ENCODE data around the gene OCA2.

The OCA2 gene

DNA sequence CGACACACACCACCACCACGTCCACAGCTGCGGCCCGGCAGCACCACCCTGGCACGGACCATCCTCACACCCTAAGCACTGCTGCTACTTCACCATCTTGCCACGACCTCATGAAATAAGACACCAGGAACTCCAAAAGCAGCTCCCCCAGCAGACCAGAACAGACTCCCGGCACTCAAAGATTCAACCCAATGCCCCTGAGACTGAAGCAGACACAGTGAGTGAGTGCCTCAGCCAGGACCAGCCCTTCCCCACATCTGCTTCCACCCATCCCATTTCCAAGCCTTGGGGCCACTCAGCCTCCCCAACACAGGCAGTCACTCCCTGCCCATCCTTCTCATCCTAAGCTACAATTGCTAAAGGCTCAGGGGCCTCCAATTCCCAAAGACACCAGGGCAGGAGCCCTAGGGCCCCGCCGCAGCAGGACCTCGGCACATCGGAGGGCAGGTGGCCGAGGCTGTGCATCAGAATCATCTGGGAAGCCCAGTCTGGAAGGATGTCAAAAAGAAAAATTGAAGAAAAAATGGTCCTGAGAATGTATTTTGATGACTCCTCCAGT lies 18.4 kb upstream of the OCA2 start:
- Histone ChIP-seq H3K9me3 (replicated peaks; ENCODE audit: low read length) (no peaks in the 10 kb centered on the region), H3K4me3 (ENCODE audit: low read length) (no peak overlapping the region), H3K36me3 (ENCODE audit: insufficient read depth, low read length) (peaks cover 75% of the 10 kb centered on the region), H3K4me1 (ENCODE audit: control insufficient read depth, insufficient read depth, low read length) (peaks cover 8% of the 10 kb centered on the region), H3K9ac (ENCODE audit: low read depth, low read length) (no peak overlapping the region), H3K27me3 (ENCODE audit: control insufficient read depth, insufficient read depth, low read length) (no peaks in the 10 kb centered on the region), H3K4me2 (ENCODE audit: low read length) (no peak overlapping the region)

DNA sequence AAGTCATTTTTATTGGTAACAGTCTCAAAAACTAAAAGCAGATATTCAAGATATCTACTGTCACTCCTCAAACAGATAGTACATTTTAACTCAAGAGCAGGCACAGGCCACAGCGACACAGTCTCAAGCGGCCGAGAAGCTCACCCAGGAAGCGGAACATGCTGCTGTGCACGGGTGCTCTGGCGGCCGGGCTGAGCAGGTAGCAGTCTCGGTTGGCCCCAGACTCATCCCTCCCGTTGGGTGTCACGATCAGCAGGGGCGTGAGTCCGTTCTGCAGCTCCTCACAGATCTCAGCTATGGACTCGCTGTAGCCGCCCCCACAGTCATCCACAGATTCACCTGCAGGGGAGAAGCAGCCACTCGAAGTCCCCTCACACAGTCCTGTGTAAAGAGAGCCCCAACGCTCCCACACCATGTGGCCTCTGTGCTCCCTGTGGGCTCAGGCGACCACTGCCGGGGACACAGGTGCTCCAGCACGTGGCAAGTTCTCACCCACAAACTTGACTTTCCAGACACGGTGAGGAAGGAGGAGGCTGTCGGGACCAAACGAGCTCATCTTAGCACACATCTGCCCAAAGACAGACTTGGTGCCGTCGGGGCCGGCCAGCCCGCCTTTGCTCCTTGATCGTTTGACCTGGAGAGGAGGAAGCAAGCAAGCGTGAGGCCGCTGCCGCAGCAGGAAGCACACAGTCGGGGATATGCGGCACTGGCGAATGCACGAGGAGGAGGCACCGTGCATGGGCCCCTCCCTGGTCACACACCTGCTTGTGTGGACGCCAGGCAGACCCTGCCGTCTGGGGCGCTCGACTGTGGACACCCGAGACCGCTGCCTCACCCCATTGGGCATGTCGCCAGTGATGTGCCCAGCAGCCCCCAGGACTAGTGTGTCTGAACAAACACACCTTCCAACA lies 17.7 kb upstream of the OCA2 start:
- Histone ChIP-seq H3K4me3 (ENCODE audit: low read length) (no peak overlapping the region), H3K4me1 (ENCODE audit: control insufficient read depth, insufficient read depth, low read length) (peaks cover 8% of the 10 kb centered on the region), H3K27me3 (ENCODE audit: control insufficient read depth, insufficient read depth, low read length) (no peaks in the 10 kb centered on the region), H3K9me3 (replicated peaks; ENCODE audit: low read length) (no peaks in the 10 kb centered on the region), H3K4me2 (ENCODE audit: low read length) (no peak overlapping the region), H3K9ac (ENCODE audit: low read depth, low read length) (no peak overlapping the region), H3K36me3 (ENCODE audit: insufficient read depth, low read length) (peaks cover 77% of the 10 kb centered on the region)

DNA sequence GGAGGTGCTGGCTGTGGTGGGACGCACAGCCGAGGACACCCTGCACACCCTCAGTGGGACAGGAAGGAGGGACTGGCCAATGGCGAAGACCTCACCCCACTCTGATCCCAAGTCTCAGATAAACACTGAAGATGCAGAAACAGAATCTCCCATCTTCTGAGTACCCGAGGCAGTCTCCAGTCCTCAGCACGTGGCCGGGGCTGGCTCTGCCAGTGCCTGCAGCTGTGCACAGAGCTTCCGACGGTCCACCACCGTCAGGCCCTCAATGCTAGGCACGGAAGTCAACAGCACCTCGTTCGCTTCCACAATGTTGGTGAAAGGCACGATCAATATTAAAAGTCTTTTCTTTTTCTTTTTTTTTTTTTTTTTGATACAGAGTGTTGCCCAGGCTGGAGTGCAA lies 16.8 kb upstream of the OCA2 start:
- Histone ChIP-seq H3K4me3 (ENCODE audit: low read length) (no peak overlapping the region), H3K27me3 (ENCODE audit: control insufficient read depth, insufficient read depth, low read length) (no peaks in the 10 kb centered on the region), H3K4me2 (ENCODE audit: low read length) (no peak overlapping the region), H3K36me3 (ENCODE audit: insufficient read depth, low read length) (peaks cover 79% of the 10 kb centered on the region), H3K4me1 (ENCODE audit: control insufficient read depth, insufficient read depth, low read length) (peaks cover 8% of the 10 kb centered on the region), H3K9me3 (replicated peaks; ENCODE audit: low read length) (no peaks in the 10 kb centered on the region), H3K9ac (ENCODE audit: low read depth, low read length) (no peak overlapping the region)

DNA sequence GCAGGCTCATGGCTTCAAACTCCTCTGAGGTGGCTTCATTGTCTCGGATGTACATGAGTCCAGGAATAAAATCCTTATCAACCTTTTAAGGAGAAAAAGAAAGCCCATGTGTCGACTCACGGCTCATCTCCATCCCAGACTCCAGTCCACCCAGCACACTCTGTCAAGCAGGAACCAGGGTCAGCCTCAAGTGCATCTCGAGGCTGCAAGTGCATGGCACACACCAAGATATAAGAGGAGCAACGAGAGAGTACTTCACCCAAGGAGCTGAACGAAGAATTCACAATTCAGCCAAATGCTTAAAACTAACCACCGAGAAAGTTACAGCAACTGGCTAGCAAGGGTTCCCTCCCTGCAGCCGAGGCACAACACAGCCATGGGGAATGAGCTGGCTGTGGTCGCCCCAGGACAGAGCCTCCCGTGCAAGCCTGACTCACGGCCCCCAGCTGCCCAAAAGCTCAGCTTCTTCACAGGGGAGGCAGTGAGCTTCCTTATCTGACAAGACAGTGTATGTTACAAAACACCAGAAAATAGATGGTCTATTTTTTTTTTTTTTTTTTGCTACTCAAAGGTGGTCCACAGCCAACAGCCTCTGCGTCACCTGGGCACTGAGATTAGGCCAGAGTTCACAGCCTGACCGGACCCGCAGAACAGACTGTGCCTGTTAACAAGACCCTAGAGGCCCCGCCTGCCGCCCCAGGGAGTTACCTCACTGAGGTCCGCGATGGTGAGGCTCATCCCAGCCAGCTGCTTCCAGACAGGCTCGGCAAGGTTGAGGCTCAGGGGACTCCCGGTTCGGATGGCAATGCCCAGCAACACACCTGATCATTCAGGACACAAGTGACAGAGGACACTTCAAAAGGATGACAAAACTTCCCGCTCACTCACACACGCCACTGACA lies 15.9 kb upstream of the OCA2 start:
- H3K36me3 ChIP-seq (ENCODE audit: insufficient read depth, low read length): peaks cover 71% of the 10 kb centered on the region
- no peak overlapping the region for H3K9ac ChIP-seq (ENCODE audit: low read depth, low read length)
- H3K4me3 ChIP-seq (ENCODE audit: low read length): no peak overlapping the region
- H3K4me2 ChIP-seq (ENCODE audit: low read length): no peak overlapping the region
- no peaks in the 10 kb centered on the region for H3K27me3 ChIP-seq (ENCODE audit: control insufficient read depth, insufficient read depth, low read length)
- no peaks in the 10 kb centered on the region for H3K9me3 ChIP-seq (replicated peaks; ENCODE audit: low read length)
- peaks cover 6% of the 10 kb centered on the region for H3K4me1 ChIP-seq (ENCODE audit: control insufficient read depth, insufficient read depth, low read length)

DNA sequence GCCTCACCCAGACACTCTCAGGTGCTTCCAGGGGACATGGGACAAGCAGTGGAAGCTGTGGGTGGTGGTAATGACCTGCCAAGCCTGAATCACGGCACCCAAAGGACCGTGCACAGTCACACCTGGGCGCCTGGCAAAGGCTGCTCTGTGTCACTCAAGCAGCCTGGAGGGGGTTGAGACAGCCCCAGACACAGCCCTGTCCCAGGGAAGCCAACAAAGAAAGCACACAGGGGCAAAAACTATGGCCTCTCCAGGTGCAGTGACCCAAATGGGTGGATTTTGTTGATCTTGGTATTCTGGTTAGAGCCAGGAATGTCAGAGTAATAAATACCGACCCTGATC lies 15.0 kb upstream of the OCA2 start:
- Histone ChIP-seq H3K36me3 (ENCODE audit: insufficient read depth, low read length) (peaks cover 69% of the 10 kb centered on the region), H3K27me3 (ENCODE audit: control insufficient read depth, insufficient read depth, low read length) (no peaks in the 10 kb centered on the region), H3K4me1 (ENCODE audit: control insufficient read depth, insufficient read depth, low read length) (no peaks in the 10 kb centered on the region), H3K9me3 (replicated peaks; ENCODE audit: low read length) (no peaks in the 10 kb centered on the region), H3K9ac (ENCODE audit: low read depth, low read length) (no peak overlapping the region), H3K4me3 (ENCODE audit: low read length) (no peak overlapping the region), H3K4me2 (ENCODE audit: low read length) (no peak overlapping the region)

DNA sequence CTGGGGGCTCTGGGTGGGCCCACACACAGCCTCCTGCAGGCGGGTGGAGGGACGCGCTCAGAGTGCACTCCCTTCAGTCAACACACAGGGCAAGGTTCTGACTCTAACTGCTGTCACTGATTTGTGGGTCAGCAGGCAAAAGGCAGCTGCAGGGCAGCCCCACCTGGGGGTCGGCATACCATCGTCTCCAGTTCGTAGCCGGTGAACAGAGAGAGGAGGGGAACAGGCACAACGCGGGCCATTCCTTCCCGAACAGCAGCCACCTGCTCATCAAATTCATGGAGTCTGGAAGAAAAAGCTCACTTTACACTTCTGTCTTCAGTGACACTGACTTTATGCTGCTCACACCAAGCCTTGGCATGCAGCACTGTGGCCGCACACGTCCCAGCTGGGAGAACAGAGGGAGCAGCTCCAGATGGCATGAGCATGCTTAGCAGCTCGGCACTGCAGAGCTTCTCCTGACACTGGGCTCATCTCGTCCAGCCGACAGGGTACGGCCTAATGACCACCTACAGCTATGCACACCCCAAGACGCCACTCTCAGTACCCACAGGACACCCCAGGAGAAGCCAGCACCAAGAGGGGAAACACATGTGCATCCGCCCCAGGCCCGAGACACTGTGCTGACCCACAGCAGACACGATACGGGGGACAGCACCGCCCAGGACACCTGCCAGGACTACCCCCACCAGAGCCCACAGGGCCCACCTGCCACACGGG lies 14.4 kb upstream of the OCA2 start:
- no peaks in the 10 kb centered on the region for H3K9me3 ChIP-seq (replicated peaks; ENCODE audit: low read length)
- no peak overlapping the region for H3K4me3 ChIP-seq (ENCODE audit: low read length)
- H3K4me1 ChIP-seq (ENCODE audit: control insufficient read depth, insufficient read depth, low read length): no peaks in the 10 kb centered on the region
- no peak overlapping the region for H3K9ac ChIP-seq (ENCODE audit: low read depth, low read length)
- H3K27me3 ChIP-seq (ENCODE audit: control insufficient read depth, insufficient read depth, low read length): no peaks in the 10 kb centered on the region
- H3K4me2 ChIP-seq (ENCODE audit: low read length): no peak overlapping the region
- peaks cover 65% of the 10 kb centered on the region for H3K36me3 ChIP-seq (ENCODE audit: insufficient read depth, low read length)

DNA sequence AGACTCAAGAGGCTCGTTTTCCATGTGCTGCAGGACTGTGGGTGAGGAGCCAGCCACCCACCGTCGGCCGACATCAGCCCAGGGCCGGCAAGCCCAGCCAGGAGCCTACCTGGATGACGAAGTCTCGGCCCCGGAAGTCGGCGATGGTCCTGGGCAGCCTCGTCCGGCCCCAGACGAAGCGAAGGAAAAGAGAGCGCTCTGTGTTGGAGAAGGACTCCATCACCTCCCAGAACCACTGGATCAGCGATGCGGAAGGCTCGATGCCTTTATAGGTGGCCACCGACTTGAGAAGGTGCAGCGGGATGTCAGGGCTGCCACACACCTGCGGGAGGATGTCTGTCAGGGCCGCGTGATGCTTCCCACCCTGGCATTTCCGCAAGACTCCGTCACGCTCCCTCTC lies 13.8 kb upstream of the OCA2 start:
- Histone ChIP-seq H3K9ac (ENCODE audit: low read depth, low read length) (no peak overlapping the region), H3K27me3 (ENCODE audit: control insufficient read depth, insufficient read depth, low read length) (no peaks in the 10 kb centered on the region), H3K4me1 (ENCODE audit: control insufficient read depth, insufficient read depth, low read length) (no peaks in the 10 kb centered on the region), H3K9me3 (replicated peaks; ENCODE audit: low read length) (no peaks in the 10 kb centered on the region), H3K4me2 (ENCODE audit: low read length) (no peak overlapping the region), H3K4me3 (ENCODE audit: low read length) (no peak overlapping the region), H3K36me3 (ENCODE audit: insufficient read depth, low read length) (peaks cover 59% of the 10 kb centered on the region)

DNA sequence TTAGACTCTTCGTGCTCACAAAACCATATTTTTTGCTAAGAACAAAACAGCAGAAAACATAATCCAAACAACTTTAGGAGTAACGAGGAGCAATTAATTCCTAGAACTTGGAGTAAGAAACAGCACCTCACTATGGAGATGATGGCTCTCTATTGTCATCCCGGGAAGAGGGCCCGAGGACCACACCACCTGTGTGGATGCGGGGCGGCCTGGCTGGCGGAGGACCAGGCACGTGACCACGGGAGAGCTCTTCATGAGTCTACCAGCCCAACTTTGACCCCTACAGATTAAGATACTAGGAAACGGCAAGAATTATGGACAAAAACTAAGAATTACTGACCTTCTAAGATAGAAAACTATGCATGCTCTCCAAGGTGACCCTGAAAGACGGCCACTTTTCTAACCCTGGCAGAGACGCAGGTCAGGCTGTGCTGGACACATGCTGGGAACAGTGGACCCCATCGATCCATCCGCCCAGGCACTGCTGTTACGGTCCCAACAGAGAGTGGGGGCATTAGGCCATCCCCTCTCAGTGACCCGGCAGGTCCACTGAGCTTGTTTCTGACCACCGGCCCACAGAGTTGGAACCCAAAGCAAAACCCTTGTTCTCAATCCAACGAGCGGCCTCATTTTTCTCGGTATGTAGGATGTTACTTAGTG lies 13.1 kb upstream of the OCA2 start:
- Histone ChIP-seq H3K27me3 (ENCODE audit: control insufficient read depth, insufficient read depth, low read length) (no peaks in the 10 kb centered on the region), H3K9ac (ENCODE audit: low read depth, low read length) (no peak overlapping the region), H3K4me1 (ENCODE audit: control insufficient read depth, insufficient read depth, low read length) (peaks cover 2% of the 10 kb centered on the region), H3K9me3 (replicated peaks; ENCODE audit: low read length) (no peaks in the 10 kb centered on the region), H3K4me3 (ENCODE audit: low read length) (no peak overlapping the region), H3K4me2 (ENCODE audit: low read length) (no peak overlapping the region), H3K36me3 (ENCODE audit: insufficient read depth, low read length) (peaks cover 52% of the 10 kb centered on the region)

DNA sequence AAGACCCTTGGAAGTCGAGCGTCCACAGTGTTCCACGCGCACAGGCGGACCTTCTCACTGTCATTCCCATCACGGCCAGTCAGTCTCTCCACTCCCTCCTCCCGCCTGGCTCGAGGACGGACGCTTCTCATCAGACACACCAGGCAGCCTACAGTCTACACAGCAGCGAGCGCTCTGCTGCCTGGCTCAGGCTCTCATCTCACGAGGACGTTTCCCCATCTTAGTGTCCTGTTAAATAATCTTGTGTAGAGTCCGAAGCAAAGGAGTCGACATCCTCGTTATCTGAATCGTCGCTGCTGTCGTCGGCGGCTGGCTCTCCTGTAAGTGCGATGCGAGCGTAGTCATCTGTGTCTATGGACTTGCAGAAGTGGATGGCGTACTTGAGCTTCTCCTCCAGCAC lies 12.4 kb upstream of the OCA2 start:
- H3K4me2 ChIP-seq (ENCODE audit: low read length): no peak overlapping the region
- no peak overlapping the region for H3K4me3 ChIP-seq (ENCODE audit: low read length)
- H3K9me3 ChIP-seq (replicated peaks; ENCODE audit: low read length): no peaks in the 10 kb centered on the region
- H3K9ac ChIP-seq (ENCODE audit: low read depth, low read length): no peak overlapping the region
- H3K4me1 ChIP-seq (ENCODE audit: control insufficient read depth, insufficient read depth, low read length): peaks cover 9% of the 10 kb centered on the region
- H3K36me3 ChIP-seq (ENCODE audit: insufficient read depth, low read length): peaks cover 46% of the 10 kb centered on the region
- no peaks in the 10 kb centered on the region for H3K27me3 ChIP-seq (ENCODE audit: control insufficient read depth, insufficient read depth, low read length)

DNA sequence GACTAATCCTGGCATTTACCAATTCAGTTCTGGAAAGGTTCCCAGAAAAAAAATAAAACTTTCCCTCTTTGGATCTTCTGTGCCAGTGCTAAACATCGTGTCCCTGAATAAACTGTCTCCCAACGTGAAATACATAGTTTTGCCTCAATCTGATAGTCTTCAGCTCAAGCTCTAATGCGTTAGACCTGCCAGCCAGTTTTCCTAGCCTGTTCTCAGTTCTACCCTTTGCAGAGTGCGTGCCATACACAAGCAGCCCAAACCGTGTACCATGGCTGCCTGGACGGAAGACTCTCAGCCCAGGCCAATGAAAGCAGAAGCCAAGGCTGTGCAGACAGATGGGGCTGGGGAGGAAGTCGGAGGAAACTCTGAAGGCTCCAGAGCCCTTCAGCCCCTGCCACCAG lies 11.4 kb upstream of the OCA2 start:
- Histone ChIP-seq H3K4me2 (ENCODE audit: low read length) (no peak overlapping the region), H3K9me3 (replicated peaks; ENCODE audit: low read length) (no peaks in the 10 kb centered on the region), H3K9ac (ENCODE audit: low read depth, low read length) (no peak overlapping the region), H3K4me3 (ENCODE audit: low read length) (no peak overlapping the region), H3K27me3 (ENCODE audit: control insufficient read depth, insufficient read depth, low read length) (peaks cover 3% of the 10 kb centered on the region), H3K4me1 (ENCODE audit: control insufficient read depth, insufficient read depth, low read length) (peaks cover 14% of the 10 kb centered on the region), H3K36me3 (ENCODE audit: insufficient read depth, low read length) (peaks cover 39% of the 10 kb centered on the region)
